Activated T-helper 1 cell treated with anti-CD3 and anti-CD28 coated beads, Interleukin-12 subunit alpha, Interleukin-12 subunit beta, Interleukin-2, Interleukin-4 antibody, amounts not matched to agents 30 ng/mL and 10 ng/mL and 1 ng/mL, durations not matched to agents 14 hours and 24 hours and 36 hours (primary cell): Measurements from ENCODE around the gene TGIF2. TPM values are rescaled to one million over a fixed set of nuclear protein-coding genes. Genes with fewer than 3 reads are reported as not detected.

Source experiments
- DNase-seq: peaks from one replicate; pipeline ENCODE4 v3.0.0; 2021; ENCODE audit warnings: low spot score
- H3K27ac Mint-ChIP-seq: one replicate; pipeline ENCODE4 v1.8.0; 2021; ENCODE audit warnings: mild to moderate bottlenecking, mixed read lengths
- H3K27me3 Mint-ChIP-seq: one replicate; pipeline ENCODE4 v1.8.0; 2022; ENCODE audit warnings: mild to moderate bottlenecking, moderate library complexity, mixed read lengths; ENCODE audit not compliant: insufficient read depth
- H3K36me3 Mint-ChIP-seq: one replicate; pipeline ENCODE4 v1.8.0; 2021; ENCODE audit warnings: low read depth, mixed read lengths
- H3K4me1 Mint-ChIP-seq: one replicate; pipeline ENCODE4 v1.8.0; 2021; ENCODE audit warnings: low read depth, mixed read lengths
- H3K4me3 Mint-ChIP-seq: one replicate; pipeline ENCODE4 v1.8.0; 2021; ENCODE audit warnings: mild to moderate bottlenecking, moderate library complexity, mixed read lengths
- H3K9me3 Mint-ChIP-seq: one replicate; pipeline ENCODE4 v1.8.0; 2021; ENCODE audit warnings: mixed read lengths
- intact Hi-C: fragments of 100-400 bp; cut with micrococcal nuclease; formaldehyde crosslinking; loops from one replicate; pipeline ENCODE4 v1.15.1; 2024
- total RNA-seq: library from RNA; stranded (reverse); gene quantifications from 2 replicates; pipeline ENCODE4 v1.2.3, GENCODE V29; 2022

Gene TGIF2
- total RNA-seq, 1 donor from 2014 or later: 55.4 TPM

GRCh38 chr20:36541768-36542488 is 31.5 kb upstream of the TGIF2 start:
- Mint-ChIP-seq H3K36me3 (no peaks in the 10 kb centered on the region), H3K9me3 (no peaks in the 10 kb centered on the region), H3K4me1 (no peaks in the 10 kb centered on the region), H3K27me3 (peaks cover 12% of the 10 kb centered on the region), H3K27ac (no peak overlapping the region), H3K4me3 (no peak overlapping the region)
- intact Hi-C loops: no loop called here
- DNase-seq: no peak

DNA sequence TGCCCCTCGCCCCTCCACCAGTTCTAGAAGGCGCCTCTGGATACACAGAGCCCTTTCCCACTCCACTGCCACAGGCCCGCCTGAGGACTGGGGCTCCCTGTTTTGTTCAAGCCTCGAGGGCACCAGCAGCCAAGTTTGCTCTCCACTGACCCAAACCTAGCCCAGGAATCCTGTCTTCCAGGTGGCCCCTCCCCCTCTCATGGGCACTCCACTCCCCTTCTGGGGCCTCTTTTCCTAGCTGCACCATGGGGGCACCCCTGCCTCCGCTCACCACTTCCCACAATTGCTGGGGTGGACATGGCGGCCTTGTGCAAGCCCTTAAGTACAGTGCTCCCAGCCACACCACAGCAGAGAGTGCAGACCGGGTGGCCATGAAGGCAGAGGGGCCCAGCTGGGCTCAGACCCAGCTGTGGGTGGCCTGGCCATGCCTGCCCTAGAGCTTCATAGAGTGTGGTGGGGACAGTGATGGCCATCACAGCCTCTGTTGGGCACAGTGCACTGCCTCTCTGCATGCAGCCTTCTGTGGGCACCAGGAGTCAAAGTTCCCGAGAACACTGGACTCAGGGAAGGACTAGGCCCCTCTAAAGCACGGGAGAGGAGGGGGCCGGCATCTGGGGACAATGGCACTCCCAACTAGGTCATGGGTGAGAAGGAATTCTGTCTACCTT is 30.7 kb upstream of the TGIF2 start:
- Mint-ChIP-seq H3K9me3 (no peaks in the 10 kb centered on the region), H3K4me3 (no peak overlapping the region), H3K27me3 (peaks cover 8% of the 10 kb centered on the region), H3K36me3 (no peaks in the 10 kb centered on the region), H3K27ac (no peak overlapping the region), H3K4me1 (no peaks in the 10 kb centered on the region)
- DNase-seq: no peak
- intact Hi-C loops: no loop called here

DNA sequence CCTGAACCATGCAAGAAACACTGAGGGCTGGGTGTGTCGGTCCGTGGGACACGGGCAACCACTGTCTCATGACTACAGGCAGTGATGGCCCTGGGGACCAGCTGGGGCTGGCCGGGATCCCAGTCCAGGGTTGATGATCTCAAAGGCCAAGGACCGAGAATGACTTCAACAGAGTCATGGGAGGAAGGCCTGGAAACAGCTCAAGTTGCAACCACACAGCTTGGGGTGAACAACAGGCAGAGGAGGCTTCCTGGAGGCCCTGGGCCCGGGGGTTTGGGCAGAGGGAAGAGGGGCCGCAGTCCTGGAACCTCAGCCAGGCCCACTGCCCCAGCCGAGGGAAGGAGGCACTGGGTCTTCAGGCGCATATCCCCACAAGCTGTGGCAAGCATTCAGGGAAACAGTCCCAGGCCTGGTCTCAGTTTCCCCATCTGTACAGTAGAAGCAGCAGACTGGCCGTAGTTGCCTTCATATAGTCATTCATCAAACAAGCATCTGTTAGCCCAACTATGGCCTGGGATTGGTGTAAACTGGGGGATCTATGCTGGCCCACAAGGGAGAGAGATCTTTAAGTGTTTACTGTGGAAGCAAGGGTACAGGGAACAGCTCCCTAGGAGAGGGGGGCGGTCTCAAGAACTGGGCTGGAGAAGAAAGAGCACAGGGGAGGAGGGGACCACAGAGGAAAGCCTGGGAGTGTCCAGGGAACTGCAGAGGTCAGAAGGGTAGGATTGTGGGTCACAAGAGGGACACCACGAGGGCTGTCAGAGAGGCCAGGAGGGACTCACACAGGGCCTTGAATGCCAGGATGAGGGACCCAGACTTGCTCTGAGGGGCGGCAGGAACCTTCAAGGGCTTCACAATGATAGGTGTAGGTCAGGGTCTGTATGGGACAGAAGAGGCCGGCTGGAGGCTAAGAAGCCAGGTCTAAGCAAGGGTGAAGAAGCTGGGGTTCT is 29.9 kb upstream of the TGIF2 start:
- no peaks in the 10 kb centered on the region for H3K9me3 Mint-ChIP-seq
- intact Hi-C loops: no loop called here
- peaks cover 4% of the 10 kb centered on the region for H3K27me3 Mint-ChIP-seq
- DNase-seq: no peak
- H3K27ac Mint-ChIP-seq: no peak overlapping the region
- H3K4me1 Mint-ChIP-seq: no peaks in the 10 kb centered on the region
- no peaks in the 10 kb centered on the region for H3K36me3 Mint-ChIP-seq
- H3K4me3 Mint-ChIP-seq: no peak overlapping the region

DNA sequence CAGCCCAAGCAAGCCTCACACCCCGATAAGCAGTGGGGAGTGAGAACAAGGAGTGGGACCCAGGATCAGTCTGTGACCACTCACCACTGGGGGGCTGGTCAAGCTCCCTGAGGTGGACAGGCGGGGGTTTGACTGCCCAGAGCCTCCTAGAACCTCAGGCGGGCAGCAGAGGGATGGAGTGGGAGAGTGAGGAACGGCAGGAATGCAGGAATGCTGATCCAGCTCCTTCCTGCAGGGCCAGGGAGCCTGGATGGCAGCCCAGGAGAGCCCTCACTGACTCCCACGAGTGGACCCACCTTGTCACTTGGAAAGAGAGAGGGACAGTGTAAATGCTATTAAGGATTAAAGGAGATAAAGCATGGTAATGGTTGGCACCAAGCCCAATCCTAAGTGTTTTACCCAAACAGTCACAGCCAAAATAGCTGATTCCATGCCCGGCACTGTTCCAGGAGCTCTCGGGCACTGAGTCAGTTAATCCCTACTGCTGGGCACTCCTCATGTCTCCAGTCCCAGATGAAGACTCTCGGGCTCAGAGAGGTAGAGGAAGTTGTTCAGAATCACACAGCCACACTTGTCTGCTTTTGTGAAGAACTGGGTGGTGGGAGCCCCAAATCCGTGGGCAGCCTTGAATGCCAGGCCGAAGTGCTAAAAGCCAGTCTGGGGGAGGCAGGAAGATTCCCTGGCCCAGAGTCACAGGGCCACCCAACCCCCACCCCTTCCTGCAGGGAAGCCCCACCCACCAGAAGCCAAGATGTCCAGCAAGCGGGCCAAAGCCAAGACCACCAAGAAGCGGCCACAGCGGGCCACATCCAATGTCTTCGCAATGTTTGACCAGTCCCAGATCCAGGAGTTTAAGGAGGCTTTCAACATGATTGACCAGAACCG is 29.0 kb upstream of the TGIF2 start:
- no peak for DNase-seq
- H3K9me3 Mint-ChIP-seq: no peaks in the 10 kb centered on the region
- no peaks in the 10 kb centered on the region for H3K36me3 Mint-ChIP-seq
- H3K4me3 Mint-ChIP-seq: no peak overlapping the region
- no peak overlapping the region for H3K27ac Mint-ChIP-seq
- peaks cover 4% of the 10 kb centered on the region for H3K27me3 Mint-ChIP-seq
- H3K4me1 Mint-ChIP-seq: no peaks in the 10 kb centered on the region
- intact Hi-C loops: no loop called here

DNA sequence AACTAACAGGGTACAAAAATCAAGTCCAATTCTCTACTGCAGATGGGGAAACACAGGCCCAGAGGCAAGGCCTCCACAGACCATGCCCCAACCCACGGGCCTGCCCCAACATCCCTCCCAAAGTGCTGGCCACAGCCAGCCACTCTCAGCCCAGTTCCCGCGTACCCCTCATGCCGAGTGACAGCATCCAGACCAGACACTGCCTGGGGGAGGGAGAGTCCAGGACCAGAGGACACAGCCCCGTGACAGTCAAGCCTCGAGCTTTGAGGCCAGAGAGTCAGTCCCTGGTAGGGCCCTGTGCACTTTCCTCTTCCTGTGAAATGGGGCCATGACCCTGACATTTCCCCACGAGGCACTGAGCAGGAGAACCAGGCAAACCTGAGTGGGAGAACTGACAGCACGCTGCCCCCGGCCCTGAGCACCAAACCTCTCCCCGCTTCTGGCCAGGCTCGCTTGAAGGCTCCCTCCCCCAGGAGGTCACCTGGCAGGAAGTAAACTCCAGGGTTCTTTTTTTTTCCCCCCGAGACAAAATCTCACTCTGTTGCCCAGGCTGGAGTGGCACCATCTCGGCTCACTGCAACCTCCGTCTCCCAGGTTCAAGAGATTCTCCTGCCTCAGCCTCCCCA is 27.2 kb upstream of the TGIF2 start:
- H3K27me3 Mint-ChIP-seq: no peaks in the 10 kb centered on the region
- H3K36me3 Mint-ChIP-seq: no peaks in the 10 kb centered on the region
- DNase-seq: no peak
- H3K4me3 Mint-ChIP-seq: no peak overlapping the region
- H3K27ac Mint-ChIP-seq: no peak overlapping the region
- intact Hi-C loops: no loop called here
- H3K9me3 Mint-ChIP-seq: no peaks in the 10 kb centered on the region
- H3K4me1 Mint-ChIP-seq: no peaks in the 10 kb centered on the region

GRCh38 chr20:36547186-36548005 is 26.0 kb upstream of the TGIF2 start:
- Mint-ChIP-seq H3K9me3 (no peaks in the 10 kb centered on the region), H3K4me1 (no peaks in the 10 kb centered on the region), H3K27ac (no peak overlapping the region), H3K27me3 (no peaks in the 10 kb centered on the region), H3K36me3 (no peaks in the 10 kb centered on the region), H3K4me3 (no peak overlapping the region)
- DNase-seq: no peak
- intact Hi-C loops: no loop called here

DNA sequence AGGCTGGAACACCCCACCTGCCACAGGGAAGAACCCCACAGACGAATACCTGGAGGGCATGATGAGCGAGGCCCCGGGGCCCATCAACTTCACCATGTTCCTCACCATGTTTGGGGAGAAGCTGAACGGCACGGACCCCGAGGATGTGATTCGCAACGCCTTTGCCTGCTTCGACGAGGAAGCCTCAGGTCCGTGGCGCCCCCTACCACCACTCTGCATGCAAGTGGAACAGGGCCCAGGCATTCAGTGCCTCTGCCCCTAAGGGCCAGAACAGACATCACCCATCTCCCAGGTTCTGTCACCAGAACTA is 25.4 kb upstream of the TGIF2 start:
- H3K27me3 Mint-ChIP-seq: no peaks in the 10 kb centered on the region
- no peaks in the 10 kb centered on the region for H3K36me3 Mint-ChIP-seq
- no peak overlapping the region for H3K4me3 Mint-ChIP-seq
- H3K27ac Mint-ChIP-seq: no peak overlapping the region
- intact Hi-C loops: no loop called here
- H3K9me3 Mint-ChIP-seq: no peaks in the 10 kb centered on the region
- no peaks in the 10 kb centered on the region for H3K4me1 Mint-ChIP-seq
- DNase-seq: no peak

- intact Hi-C loops: no loop called here
- Mint-ChIP-seq H3K9me3 (no peaks in the 10 kb centered on the region), H3K4me1 (no peaks in the 10 kb centered on the region), H3K4me3 (no peak overlapping the region), H3K27me3 (no peaks in the 10 kb centered on the region), H3K27ac (no peak overlapping the region), H3K36me3 (no peaks in the 10 kb centered on the region)
- DNase-seq: no peak
Measured at GRCh38 chr20:36548704-36549627, 24.4 kb upstream of the TGIF2 start.

GRCh38 chr20:36549628-36549941 is 23.8 kb upstream of the TGIF2 start:
- H3K9me3 Mint-ChIP-seq: no peaks in the 10 kb centered on the region
- no peaks in the 10 kb centered on the region for H3K27me3 Mint-ChIP-seq
- DNase-seq: no peak
- intact Hi-C loops: no loop called here
- H3K27ac Mint-ChIP-seq: no peak overlapping the region
- no peaks in the 10 kb centered on the region for H3K4me1 Mint-ChIP-seq
- no peak overlapping the region for H3K4me3 Mint-ChIP-seq
- H3K36me3 Mint-ChIP-seq: no peaks in the 10 kb centered on the region

DNA sequence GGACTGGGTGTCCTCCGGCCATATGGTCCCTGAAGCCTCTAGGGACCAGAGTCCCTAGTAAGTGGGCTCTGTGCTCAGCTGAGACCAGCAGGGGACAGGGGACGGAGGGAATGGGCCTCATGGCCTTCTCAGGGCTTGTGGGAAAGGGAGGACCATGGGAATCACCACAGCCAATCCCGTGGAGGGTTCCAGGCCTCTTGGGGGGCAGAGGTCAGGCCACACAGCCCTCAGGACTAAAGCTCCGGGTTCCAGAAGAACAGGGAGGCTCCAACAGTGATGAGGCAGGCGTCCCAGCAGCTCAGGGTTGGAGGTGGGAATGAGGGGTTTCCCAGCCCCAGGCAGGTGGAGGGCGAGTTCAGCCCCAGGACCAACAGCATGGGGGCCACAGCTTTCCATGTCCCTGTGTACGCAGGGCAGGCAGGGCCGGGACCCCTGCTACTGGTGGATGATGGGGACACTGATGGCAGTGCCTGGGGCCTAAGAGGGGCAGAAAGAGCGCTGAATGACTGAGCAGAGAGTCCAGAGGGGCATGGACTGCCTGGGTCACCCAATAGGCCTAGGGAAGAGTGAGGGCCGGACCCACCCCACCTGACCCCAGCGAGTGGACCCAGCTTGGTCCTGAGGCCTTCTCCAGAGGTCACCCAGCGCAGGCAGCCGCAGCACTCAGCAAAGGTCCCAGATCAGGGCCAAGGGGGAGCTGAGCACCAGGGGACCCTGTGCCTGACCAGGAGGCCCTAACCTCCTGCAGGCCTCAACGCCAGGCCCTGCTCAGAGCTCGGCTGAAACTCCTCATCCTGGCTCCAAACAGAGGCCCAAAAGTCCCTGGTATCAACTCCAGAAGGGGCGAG is 23.2 kb upstream of the TGIF2 start:
- no peak for DNase-seq
- Mint-ChIP-seq H3K27ac (no peak overlapping the region), H3K4me1 (no peaks in the 10 kb centered on the region), H3K9me3 (no peaks in the 10 kb centered on the region), H3K36me3 (no peaks in the 10 kb centered on the region), H3K4me3 (no peak overlapping the region), H3K27me3 (no peaks in the 10 kb centered on the region)
- intact Hi-C loops: no loop called here
